Psoas muscle (tissue), 8 donors: Measurements from ENCODE around the gene PPP2R2C. TPM values are rescaled to one million over a fixed set of nuclear protein-coding genes. Genes with fewer than 3 reads are reported as not detected.

Experiments used
- ATAC-seq, 4 donors: fragments of 200-7000 bp; cut with Tn5 transposase; one replicate each; pipeline ENCODE4 v1.9.1; 2020; ENCODE audit warnings: moderate library complexity in 3 of 4, mild to moderate bottlenecking in 2 of 4
- DNase-seq, 2 donors: peaks; one replicate each; pipeline ENCODE4 v3.0.0-alpha.2; 2020
- H3K27ac ChIP-seq: fragments of 200-600 bp; one replicate; pipeline ENCODE4 v1.8.0; 2022
- H3K27me3 ChIP-seq, 3 donors: fragments of 200-600 bp in 1 of 3; one replicate each; pipeline versions ENCODE4 v1.6.1 to v1.8.0; 2013 to 2022; ENCODE audit warnings: low read length in 2 of 3, mild to moderate bottlenecking in 2 of 3, moderate library complexity in 1 of 3; ENCODE audit not compliant: insufficient read depth in 3 of 3
- H3K36me3 ChIP-seq, 2 donors: fragments of 200-600 bp in 1 of 2; one replicate each; pipeline versions ENCODE4 v1.6.1 to v1.8.0; 2013 to 2022; ENCODE audit warnings: low read depth in 1 of 2, mild to moderate bottlenecking in 1 of 2, moderate library complexity in 1 of 2; ENCODE audit not compliant: insufficient read depth in 1 of 2
- H3K4me1 ChIP-seq: fragments of 200-600 bp; one replicate; pipeline ENCODE4 v1.8.0; 2022
- H3K4me3 ChIP-seq: fragments of 200-600 bp; one replicate; pipeline ENCODE4 v1.8.0; 2022; ENCODE audit warnings: mild to moderate bottlenecking
- H3K9me3 ChIP-seq: fragments of 200-600 bp; one replicate; pipeline ENCODE4 v1.8.0; 2022
- WGBS, 3 donors: extraction: QIAGEN DNeasy Blood & Tissue Kit; methylation state at CpG; one replicate each; pipeline versions ENCODE4 v1.1.6 to v1.1.7; 2013; 5-methylcytosine and 5-hydroxymethylcytosine counted together
- intact Hi-C, 2 donors: fragments of 100-400 bp; cut with DNase I; formaldehyde crosslinking; loops; one replicate each; pipeline versions ENCODE4 v1.11.0 to v1.14.2; 2022
- polyA plus RNA-seq, 3 donors: library from polyadenylated mRNA; stranded (reverse); fragments of 200-250 nt; gene quantifications; one replicate each; pipeline ENCODE4 v1.2.3, GENCODE V29; 2013
- total RNA-seq, 4 donors: library from RNA; stranded (reverse); fragmentation: NEBNext Ultra II Directional in 2 of 4; extraction: Animal tissue kit (Norgen Biotek cat#: 25700) in 2 of 4; gene quantifications; one replicate each; pipeline versions ENCODE4 v1.2.1 to v1.2.4, GENCODE V29; 2021 to 2023
- TF ChIP-seq, protein P1 (sequence below): fragments of 200-600 bp; IDR thresholded peaks from one replicate; pipeline ENCODE4 v1.8.0; 2022; ENCODE audit warnings: antibody characterized with exemption
- donor health status: healthy with polysubstance abuse.
- donor health status: DM: no; HTN: no; CAD: no; lungs with moderate emphysema.
- donor health status: Bipolar disorder and iron deficiency.
- donor health status: healthy.
- donor health status: DM: yes; HTN: yes; CAD: no.
- donor health status: DM: no; HTN: no; CAD: no.
- donor health status: DM: no; HTN: no; CAD: no.
- donor health status: DM: yes; HTN: yes; CAD: no.

PPP2R2C gene
- total and polyA plus RNA-seq, 7 donors: 0.08 to 3.2 (median 1.2) TPM

GRCh38 chr4:6332669-6333050 lies 139.8 kb downstream of the PPP2R2C start:
- H3K4me1 ChIP-seq: no peaks in the 10 kb centered on the region
- no peaks in the 10 kb centered on the region for H3K36me3 ChIP-seq
- 65 to 72% (median 67%) methylated on average over 6 of the region's 6 CpGs for WGBS, 3 donors
- TF ChIP-seq, protein P1, sequence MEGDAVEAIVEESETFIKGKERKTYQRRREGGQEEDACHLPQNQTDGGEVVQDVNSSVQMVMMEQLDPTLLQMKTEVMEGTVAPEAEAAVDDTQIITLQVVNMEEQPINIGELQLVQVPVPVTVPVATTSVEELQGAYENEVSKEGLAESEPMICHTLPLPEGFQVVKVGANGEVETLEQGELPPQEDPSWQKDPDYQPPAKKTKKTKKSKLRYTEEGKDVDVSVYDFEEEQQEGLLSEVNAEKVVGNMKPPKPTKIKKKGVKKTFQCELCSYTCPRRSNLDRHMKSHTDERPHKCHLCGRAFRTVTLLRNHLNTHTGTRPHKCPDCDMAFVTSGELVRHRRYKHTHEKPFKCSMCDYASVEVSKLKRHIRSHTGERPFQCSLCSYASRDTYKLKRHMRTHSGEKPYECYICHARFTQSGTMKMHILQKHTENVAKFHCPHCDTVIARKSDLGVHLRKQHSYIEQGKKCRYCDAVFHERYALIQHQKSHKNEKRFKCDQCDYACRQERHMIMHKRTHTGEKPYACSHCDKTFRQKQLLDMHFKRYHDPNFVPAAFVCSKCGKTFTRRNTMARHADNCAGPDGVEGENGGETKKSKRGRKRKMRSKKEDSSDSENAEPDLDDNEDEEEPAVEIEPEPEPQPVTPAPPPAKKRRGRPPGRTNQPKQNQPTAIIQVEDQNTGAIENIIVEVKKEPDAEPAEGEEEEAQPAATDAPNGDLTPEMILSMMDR: no peak
- intact Hi-C loops: loop anchor here in 1 of 2 donors (10.0 kb wide), 1 partner anchor 212 kb away; no protein-coding TSS in a partner anchor
- no peak overlapping the region for H3K4me3 ChIP-seq
- no peak overlapping the region for H3K27ac ChIP-seq
- peaks cover 0 to 27% (median 9%) of the 10 kb centered on the region in 3 donors for H3K27me3 ChIP-seq
- no peaks in the 10 kb centered on the region for H3K9me3 ChIP-seq
- no peak for ATAC-seq
- DNase-seq: no peak

DNA sequence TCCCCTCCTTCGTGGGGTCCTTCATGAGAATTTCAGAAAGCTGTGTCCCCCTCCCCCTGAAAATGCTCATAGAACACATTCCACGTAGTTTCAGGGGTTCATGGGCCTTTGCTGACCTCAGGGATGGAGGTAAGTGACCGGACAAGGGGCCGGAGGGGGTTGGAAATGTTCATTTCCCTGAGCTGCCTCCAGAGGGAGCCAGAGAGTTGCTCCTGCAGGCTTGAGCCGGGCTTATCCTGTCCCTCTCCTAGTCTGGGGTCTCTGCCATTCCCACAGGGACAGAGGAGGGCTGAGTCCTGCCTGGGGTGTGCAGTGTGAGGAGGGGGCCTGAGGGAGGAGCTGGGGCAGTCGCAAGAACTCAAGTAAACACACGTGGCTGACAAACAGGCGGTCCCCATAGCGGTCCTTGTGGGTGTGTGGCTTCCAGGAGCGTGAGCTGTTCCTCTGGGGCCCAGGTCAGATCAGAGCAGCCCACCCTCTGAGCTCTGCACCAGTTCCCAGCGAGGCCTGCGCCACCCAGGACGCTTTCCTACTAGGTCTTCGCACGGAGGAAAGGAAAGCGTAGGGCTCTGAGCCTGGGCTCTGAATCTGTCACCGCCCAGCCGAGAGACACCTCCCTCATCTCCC lies 140.3 kb downstream of the PPP2R2C start:
- no peaks in the 10 kb centered on the region for H3K9me3 ChIP-seq
- no peak overlapping the region for H3K27ac ChIP-seq
- TF ChIP-seq, protein P1: peak; percentile 46
- intact Hi-C loops: loop anchor here in 1 of 2 donors (10.0 kb wide), 1 partner anchor 213 kb away; no protein-coding TSS in a partner anchor
- no peaks in the 10 kb centered on the region for H3K4me1 ChIP-seq
- peak in 1 of 2 donors; percentile 44 for DNase-seq
- WGBS, 3 donors: 42 to 45% (median 45%) methylated on average over 14 to 18 of the region's 18 CpGs
- no peak for ATAC-seq
- H3K27me3 ChIP-seq: peaks cover 0 to 24% (median 9%) of the 10 kb centered on the region in 3 donors
- no peaks in the 10 kb centered on the region for H3K36me3 ChIP-seq
- H3K4me3 ChIP-seq: no peak overlapping the region

GRCh38 chr4:6331468-6331867 lies 140.9 kb downstream of the PPP2R2C start:
- H3K4me1 ChIP-seq: no peaks in the 10 kb centered on the region
- TF ChIP-seq, protein P1: no peak
- intact Hi-C loops: loop anchor here in 1 of 2 donors (10.0 kb wide), 1 partner anchor 213 kb away; no protein-coding TSS in a partner anchor
- H3K4me3 ChIP-seq: no peak overlapping the region
- no peaks in the 10 kb centered on the region for H3K9me3 ChIP-seq
- peak in 1 of 2 donors; percentile 30 for DNase-seq
- no peak for ATAC-seq
- peaks cover 0 to 22% (median 9%) of the 10 kb centered on the region in 3 donors for H3K27me3 ChIP-seq
- WGBS, 3 donors: 93 to 95% (median 94%) methylated on average over 6 of the region's 6 CpGs
- no peaks in the 10 kb centered on the region for H3K36me3 ChIP-seq
- H3K27ac ChIP-seq: no peak overlapping the region

GRCh38 chr4:6331018-6331417 lies 141.4 kb downstream of the PPP2R2C start:
- intact Hi-C loops: loop anchor here in 1 of 2 donors (10.0 kb wide), 1 partner anchor 214 kb away; no protein-coding TSS in a partner anchor
- Histone ChIP-seq H3K9me3 (no peaks in the 10 kb centered on the region), H3K4me1 (no peaks in the 10 kb centered on the region), H3K27ac (no peak overlapping the region), H3K36me3 (no peaks in the 10 kb centered on the region), H3K27me3 (peaks cover 0 to 24% (median 9%) of the 10 kb centered on the region in 3 donors), H3K4me3 (no peak overlapping the region)
- WGBS, 3 donors: 71 to 84% (median 82%) methylated on average over 8 of the region's 8 CpGs
- DNase-seq: peak in 1 of 2 donors; percentile 30
- ATAC-seq: no peak
- TF ChIP-seq, protein P1: peak; percentile 44
